T-helper 2 cell (primary cell): ENCODE results near the gene ALDH8A1.

Experiments
- DNase-seq, 5 experiments: peaks; one replicate each; pipeline versions ENCODE4 v3.0.0 to v3.0.0-alpha.2; 2012 to 2022

The ALDH8A1 gene

GRCh38 chr6:134950482-134950881, 581 bp upstream of the ALDH8A1 start:
- DNase-seq, result no peak

GRCh38 chr6:134948691-134949090, 1.2 kb downstream of the ALDH8A1 start:
- no peak for DNase-seq

GRCh38 chr6:134948142-134948541, 1.8 kb downstream of the ALDH8A1 start:
- DNase-seq, result no peak

GRCh38 chr6:134945045-134945444, 4.9 kb downstream of the ALDH8A1 start:
- DNase-seq, result no peak

- DNase-seq, result no peak
Measured at GRCh38 chr6:134943522-134944111, 6.3 kb downstream of the ALDH8A1 start.

- peak in 3 of 5 experiments; percentile 24 to 57 (median 55) for DNase-seq
Measured at GRCh38 chr6:134938896-134939295, 11.0 kb downstream of the ALDH8A1 start.

- no peak for DNase-seq
Measured at GRCh38 chr6:134937426-134937825, 12.5 kb downstream of the ALDH8A1 start.

GRCh38 chr6:134936931-134937330, 13.0 kb downstream of the ALDH8A1 start:
- no peak for DNase-seq

- no peak for DNase-seq
Measured at GRCh38 chr6:134936476-134936875, 13.4 kb downstream of the ALDH8A1 start.

GRCh38 chr6:134934793-134935485, 15.0 kb downstream of the ALDH8A1 start:
- no peak for DNase-seq

GRCh38 chr6:134932535-134933470, 17.1 kb downstream of the ALDH8A1 start:
- DNase-seq, result no peak

GRCh38 chr6:134932098-134932497, 17.8 kb downstream of the ALDH8A1 start:
- DNase-seq, result no peak

GRCh38 chr6:134930463-134930862, 19.4 kb downstream of the ALDH8A1 start:
- DNase-seq, result no peak

GRCh38 chr6:134928151-134928900, 21.6 kb downstream of the ALDH8A1 start:
- no peak for DNase-seq

- DNase-seq, result no peak
Measured at GRCh38 chr6:134925800-134926199, 24.1 kb downstream of the ALDH8A1 start.

GRCh38 chr6:134921721-134922261, 28.1 kb downstream of the ALDH8A1 start:
- DNase-seq, result no peak

GRCh38 chr6:134921276-134921675, 28.6 kb downstream of the ALDH8A1 start:
- no peak for DNase-seq

GRCh38 chr6:134920422-134920821, 29.5 kb downstream of the ALDH8A1 start:
- no peak for DNase-seq

- DNase-seq, result no peak
Measured at GRCh38 chr6:134918418-134918961, 31.4 kb downstream of the ALDH8A1 start.

- no peak for DNase-seq
Measured at GRCh38 chr6:134911547-134911946, 38.4 kb downstream of the ALDH8A1 start.

GRCh38 chr6:134910593-134910935, 39.3 kb downstream of the ALDH8A1 start:
- no peak for DNase-seq
